A549 (cell line): ENCODE results near the gene BIK. TPM values are rescaled to one million over a fixed set of nuclear protein-coding genes. Genes with fewer than 3 reads are reported as not detected.

Experiments
- ATAC-seq, 2 experiments: fragments of 200-7000 bp in 1 of 2; fragments of >200 bp in 1 of 2; cut with Nextera tagmentation in 1 of 2; cut with Tn5 transposase in 1 of 2; 3 replicates each; pipeline versions ENCODE4 v1.8.0 to v1.9.1; 2018 to 2020; ENCODE audit warnings: mild to moderate bottlenecking in 1 of 2, moderate library complexity in 1 of 2
- CTCF ChIA-PET: fragments of 300-600 bp; sonication (Branson Sonifier 250); formaldehyde crosslinking; extraction: SDS; loops from one replicate; lab custom pipeline; 2021; ENCODE audit warnings: antibody characterized with exemption, inconsistent platforms; lab: Yijun Ruan, JAX
- POLR2A ChIA-PET: fragments of 350-600 bp; formaldehyde crosslinking; extraction: SDS; loops from one replicate; lab custom pipeline; 2021; ENCODE audit warnings: antibody characterized with exemption, inconsistent platforms; lab: Yijun Ruan, JAX
- DNase-seq, 2 experiments: peaks; one replicate each; pipeline versions ENCODE4 v3.0.0 to v3.0.0-alpha.2; 2011 to 2016; ENCODE audit warnings: low read depth in 1 of 2, low spot score in 1 of 2
- FAIRE-seq: peaks from 2 replicates; lab custom pipeline; 2011; peaks lifted over from hg19 to GRCh38; lab: Jason Lieb, UNC
- H3K27ac ChIP-seq, 2 experiments: fragments of >200 bp; sonication (Bioruptor Twin); formaldehyde crosslinking; 3 replicates each; pipeline ENCODE4 v1.5.1; 2016 to 2017
- H3K4me1 ChIP-seq: fragments of >200 bp; sonication (Bioruptor Twin); formaldehyde crosslinking; 3 replicates; pipeline ENCODE4 v1.6.1; 2016
- H3K4me2 ChIP-seq: fragments of >200 bp; sonication (Bioruptor Twin); formaldehyde crosslinking; 3 replicates; pipeline ENCODE4 v1.6.1; 2016
- H3K4me3 ChIP-seq: fragments of >200 bp; sonication (Bioruptor Twin); formaldehyde crosslinking; 3 replicates; pipeline ENCODE4 v1.5.1; 2016
- H3K9me3 ChIP-seq: fragments of >200 bp; sonication (Bioruptor Twin); formaldehyde crosslinking; 3 replicates; pipeline ENCODE4 v1.6.1; 2016
- CBX8 ChIP-seq: fragments of 200-600 bp; sonication (generic); IDR thresholded peaks from 2 replicates; pipeline ENCODE4 v1.6.1; 2016
- ELK1 ChIP-seq: fragments of 150-350 bp; IDR thresholded peaks from 2 replicates; pipeline ENCODE4 v1.6.1; 2014; ENCODE audit warnings: low read depth, mild to moderate bottlenecking, low read length
- EP300 ChIP-seq, 2 experiments: fragments of >200 bp; sonication (Bioruptor Twin); formaldehyde crosslinking; IDR thresholded peaks; 2 replicates in 1 of 2; 3 replicates in 1 of 2; pipeline ENCODE4 v1.6.1; 2016 to 2017
- ESRRA ChIP-seq: fragments of 150-350 bp; IDR thresholded peaks from 2 replicates; pipeline ENCODE4 v1.6.1; 2014; ENCODE audit warnings: mild to moderate bottlenecking, low read length, borderline replicate concordance
- FOSL2 ChIP-seq, 2 experiments: fragments of 450-650 bp in 1 of 2; fragments of >200 bp in 1 of 2; sonication (Bioruptor Twin) in 1 of 2; formaldehyde crosslinking; IDR thresholded peaks; 2 replicates each; pipeline versions ENCODE4 v1.5.0 to v1.6.1; 2016 to 2020; ENCODE audit warnings: mild to moderate bottlenecking in 1 of 2, moderate library complexity in 1 of 2
- FOXS1 ChIP-seq: fragments of 250-450 bp; sonication (Bioruptor Pico); IDR thresholded peaks from 2 replicates; pipeline ENCODE4 v1.5.0; 2020; ENCODE audit warnings: mild to moderate bottlenecking, moderate library complexity
- GATA3 ChIP-seq: IDR thresholded peaks from 2 replicates; pipeline ENCODE4 v1.6.1; 2012; ENCODE audit warnings: borderline replicate concordance
- HEYL ChIP-seq: fragments of 250-450 bp; sonication (Bioruptor Pico); IDR thresholded peaks from 2 replicates; pipeline ENCODE4 v1.8.0; 2021; ENCODE audit warnings: mild to moderate bottlenecking, moderate library complexity
- HOXB13 ChIP-seq: fragments of 250-450 bp; sonication (Bioruptor Pico); IDR thresholded peaks from 2 replicates; pipeline ENCODE4 v1.5.0; 2020; ENCODE audit warnings: low read depth, mild to moderate bottlenecking, moderate library complexity
- KDM1A ChIP-seq: fragments of 200-600 bp; sonication (generic); IDR thresholded peaks from 2 replicates; pipeline ENCODE4 v1.6.1; 2016; ENCODE audit warnings: low read depth, mild to moderate bottlenecking
- KDM5A ChIP-seq: fragments of 200-600 bp; sonication (generic); IDR thresholded peaks from 2 replicates; pipeline ENCODE4 v1.6.1; 2016; ENCODE audit warnings: antibody characterized with exemption, mild to moderate bottlenecking
- MAFK ChIP-seq: fragments of 450-650 bp; IDR thresholded peaks from 2 replicates; pipeline ENCODE4 v1.6.1; 2014; ENCODE audit not compliant: partially characterized antibody
- MAZ ChIP-seq: fragments of 150-350 bp; IDR thresholded peaks from 2 replicates; pipeline ENCODE4 v1.6.1; 2014; ENCODE audit warnings: antibody characterized with exemption, low read depth, low read length, borderline replicate concordance
- NPAS2 ChIP-seq: fragments of 250-450 bp; sonication (Bioruptor Pico); IDR thresholded peaks from 2 replicates; pipeline ENCODE4 v1.8.0; 2022; ENCODE audit warnings: mild to moderate bottlenecking, moderate library complexity, borderline replicate concordance
- NR3C1 ChIP-seq: fragments of >200 bp; sonication (Bioruptor Twin); formaldehyde crosslinking; IDR thresholded peaks from 3 replicates; pipeline ENCODE4 v1.6.1; 2017
- POLR2A ChIP-seq: IDR thresholded peaks from 2 replicates; pipeline ENCODE4 v1.6.1; 2012; ENCODE audit warnings: mild to moderate bottlenecking, low read length
- POLR2AphosphoS2 ChIP-seq: conservative IDR thresholded peaks from 2 replicates; pipeline ENCODE4 v1.6.1; 2012; ENCODE audit warnings: low read length, improper control_type of control experiment, inconsistent platforms
- RCOR1 ChIP-seq: fragments of 150-350 bp; IDR thresholded peaks from 2 replicates; pipeline ENCODE4 v1.6.1; 2014; ENCODE audit warnings: antibody characterized with exemption, low read length, low read depth
- REST ChIP-seq: fragments of 200-600 bp; sonication (generic); IDR thresholded peaks from 2 replicates; pipeline ENCODE4 v1.6.1; 2016; ENCODE audit warnings: antibody characterized with exemption, mild to moderate bottlenecking, moderate library complexity
- RNF2 ChIP-seq: fragments of 200-600 bp; sonication (generic); IDR thresholded peaks from 2 replicates; pipeline ENCODE4 v1.6.1; 2016; ENCODE audit warnings: low read depth, mild to moderate bottlenecking, antibody characterized with exemption, moderate library complexity, borderline replicate concordance
- SMC3 ChIP-seq: fragments of >200 bp; sonication (Bioruptor Twin); formaldehyde crosslinking; IDR thresholded peaks from 3 replicates; pipeline ENCODE4 v1.6.1; 2018; ENCODE audit warnings: inconsistent platforms
- ZC3H11A ChIP-seq: fragments of 450-650 bp; IDR thresholded peaks from 2 replicates; pipeline ENCODE4 v1.6.1; 2014; ENCODE audit warnings: antibody characterized with exemption, mild to moderate bottlenecking
- ZFP36 ChIP-seq: fragments of 450-650 bp; IDR thresholded peaks from 2 replicates; pipeline ENCODE4 v1.6.1; 2014; ENCODE audit warnings: borderline replicate concordance; ENCODE audit not compliant: partially characterized antibody
- ZSCAN20 ChIP-seq: fragments of 250-450 bp; sonication (Bioruptor Pico); IDR thresholded peaks from 2 replicates; pipeline ENCODE4 v1.8.0; 2022; ENCODE audit warnings: mild to moderate bottlenecking, moderate library complexity
- WGBS: methylation state at CpG from one replicate; pipeline ENCODE4 v1.1.6; 2017; ENCODE audit errors: missing lambda C conversion rate; 5-methylcytosine and 5-hydroxymethylcytosine counted together
- polyA plus RNA-seq, 4 experiments: library from polyadenylated mRNA; depleted of rRNA in 3 of 4; stranded (reverse); fragments of >200 nt; fragmentation: RNase III in 1 of 4; extraction: RNeasy Plus Mini Kit Qiagen cat#74134 plus additional on column Dnase treatment in 1 of 4; gene quantifications; 2 replicates in 3 of 4; 3 replicates in 1 of 4; pipeline ENCODE4 v1.2.3, GENCODE V29; 2011 to 2017
- TF ChIP-seq, protein P1 (sequence below): fragments of 250-450 bp; sonication (Bioruptor Pico); IDR thresholded peaks from 2 replicates; pipeline ENCODE4 v1.5.0; 2020; ENCODE audit warnings: low read depth, mild to moderate bottlenecking, moderate library complexity
- TF ChIP-seq, protein P2 (sequence below): fragments of >200 bp; sonication (Bioruptor Twin); formaldehyde crosslinking; IDR thresholded peaks from 3 replicates; pipeline ENCODE4 v1.5.1; 2016

BIK gene
- polyA plus RNA-seq, 2 of the 4 experiments (the other 2 are of a cell fraction) = 0.54 to 0.88 TPM

GRCh38 chr22:43118953-43119458 is 8.5 kb downstream of the BIK start (continued):
- no peak for TF ChIP-seq ELK1
- TF ChIP-seq SMC3 = no peak
- TF ChIP-seq ESRRA = no peak
- no peak for TF ChIP-seq HEYL (CRISPR knock-in tag)
- TF ChIP-seq NR3C1 = no peak

GRCh38 chr22:43126501-43127165 is 16.1 kb downstream of the BIK start:
- POLR2A ChIA-PET = no interaction called here
- H3K9me3 ChIP-seq = no peaks in the 10 kb centered on the region
- peak overlapping the region in 1 of 2 experiments; percentile 80; a peak in 3 of 6 replicates for H3K27ac ChIP-seq
- peak overlapping the region; percentile 66 for H3K4me2 ChIP-seq
- WGBS = 0% methylated on average over 1 of the region's 5 CpGs
- CTCF ChIA-PET = interaction anchor here (0.9 to 2.5 kb wide), 4 partner anchors 9 to 259 kb away, joined by 3 to 11 read pairs (median 5); no protein-coding TSS in a partner anchor
- TF ChIP-seq EP300 (IDR thresholded peaks at IDR 0.05) = no peak
- TF ChIP-seq RCOR1 = no peak
- TF ChIP-seq MAFK = no peak
- TF ChIP-seq POLR2A = no peak
- no peak for TF ChIP-seq FOSL2 (IDR thresholded peaks at IDR 0.05)
- no peak for TF ChIP-seq FOSL2 (CRISPR knock-in tag; IDR thresholded peaks at IDR 0.05)
- no peak for TF ChIP-seq REST
- TF ChIP-seq HOXB13 (CRISPR knock-in tag) = no peak
- no peak for TF ChIP-seq RNF2
- no peak for TF ChIP-seq ZFP36
- no peak for TF ChIP-seq CBX8
- TF ChIP-seq ZSCAN20 (CRISPR knock-in tag) = no peak
- DNase-seq (peak; percentile 56 to 85), ATAC-seq (peak; percentile 69 to 88; a peak in 4 of 6 replicates), FAIRE-seq (no peak)
- H3K4me1 ChIP-seq = peaks cover 22% of the 10 kb centered on the region
- no peak overlapping the region for H3K4me3 ChIP-seq

DNA sequence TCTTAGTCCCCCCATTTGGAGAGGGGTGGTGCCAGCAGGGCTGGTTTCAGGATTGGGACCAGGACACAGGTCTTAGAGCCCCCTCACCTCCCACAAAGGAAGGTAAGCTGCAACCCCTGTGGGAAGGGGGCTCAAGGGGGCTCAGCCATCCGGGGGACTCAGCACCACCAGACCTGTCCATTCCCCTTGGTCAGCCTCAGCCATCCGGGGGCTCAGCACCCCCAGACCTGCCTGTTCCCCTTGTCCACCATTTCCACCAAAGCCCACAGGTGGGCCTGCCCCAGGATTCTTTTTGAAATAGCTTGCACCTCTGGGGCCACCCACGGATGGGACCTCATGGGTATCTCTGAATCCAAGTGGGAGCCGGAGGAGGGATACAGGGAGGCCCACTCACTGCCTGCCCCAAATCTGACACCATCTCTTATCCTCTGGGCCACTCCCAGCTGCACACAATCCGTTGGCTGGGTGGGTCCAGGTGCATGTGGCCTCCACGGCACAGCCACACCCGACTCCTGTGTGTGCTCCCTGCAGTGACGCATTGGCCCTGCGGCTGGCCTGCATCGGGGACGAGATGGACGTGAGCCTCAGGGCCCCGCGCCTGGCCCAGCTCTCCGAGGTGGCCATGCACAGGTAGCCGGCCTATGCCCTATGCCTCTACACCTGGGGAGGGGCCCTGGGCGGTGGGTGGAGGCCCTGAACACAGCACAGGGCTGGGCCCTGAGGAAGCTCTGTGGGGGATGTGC is 16.8 kb downstream of the BIK start:
- CTCF ChIA-PET = interaction anchor here (0.6 to 2.5 kb wide), 5 partner anchors 8 to 260 kb away, joined by 3 to 11 read pairs (median 3); no protein-coding TSS in a partner anchor
- Histone ChIP-seq H3K4me2 (peak overlapping the region; percentile 66), H3K9me3 (no peaks in the 10 kb centered on the region), H3K4me3 (no peak overlapping the region), H3K27ac (peak overlapping the region in 1 of 2 experiments; percentile 80; a peak in 3 of 6 replicates)
- POLR2A ChIA-PET = interaction anchor here (0.6 to 0.9 kb wide), 2 partner anchors 24 to 1442 kb away, joined by 4 to 6 read pairs; partner anchors contain the start of gene TSPO
- FAIRE-seq = no peak
- no peak for DNase-seq
- ATAC-seq = peak; percentile 14 to 25; a peak in 3 of 6 replicates
- WGBS = 53% methylated on average over 3 of the region's 17 CpGs
- TF ChIP-seq FOXS1 (CRISPR knock-in tag) (no peak), ZC3H11A (no peak), KDM1A (no peak), GATA3 (no peak), POLR2AphosphoS2 (no peak), HEYL (CRISPR knock-in tag) (no peak), CBX8 (no peak), KDM5A (no peak), MAZ (no peak), NPAS2 (no peak)
- TF ChIP-seq, protein P1, sequence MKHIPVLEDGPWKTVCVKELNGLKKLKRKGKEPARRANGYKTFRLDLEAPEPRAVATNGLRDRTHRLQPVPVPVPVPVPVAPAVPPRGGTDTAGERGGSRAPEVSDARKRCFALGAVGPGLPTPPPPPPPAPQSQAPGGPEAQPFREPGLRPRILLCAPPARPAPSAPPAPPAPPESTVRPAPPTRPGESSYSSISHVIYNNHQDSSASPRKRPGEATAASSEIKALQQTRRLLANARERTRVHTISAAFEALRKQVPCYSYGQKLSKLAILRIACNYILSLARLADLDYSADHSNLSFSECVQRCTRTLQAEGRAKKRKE (CRISPR knock-in tag) = no peak
- TF ChIP-seq, protein P2, sequence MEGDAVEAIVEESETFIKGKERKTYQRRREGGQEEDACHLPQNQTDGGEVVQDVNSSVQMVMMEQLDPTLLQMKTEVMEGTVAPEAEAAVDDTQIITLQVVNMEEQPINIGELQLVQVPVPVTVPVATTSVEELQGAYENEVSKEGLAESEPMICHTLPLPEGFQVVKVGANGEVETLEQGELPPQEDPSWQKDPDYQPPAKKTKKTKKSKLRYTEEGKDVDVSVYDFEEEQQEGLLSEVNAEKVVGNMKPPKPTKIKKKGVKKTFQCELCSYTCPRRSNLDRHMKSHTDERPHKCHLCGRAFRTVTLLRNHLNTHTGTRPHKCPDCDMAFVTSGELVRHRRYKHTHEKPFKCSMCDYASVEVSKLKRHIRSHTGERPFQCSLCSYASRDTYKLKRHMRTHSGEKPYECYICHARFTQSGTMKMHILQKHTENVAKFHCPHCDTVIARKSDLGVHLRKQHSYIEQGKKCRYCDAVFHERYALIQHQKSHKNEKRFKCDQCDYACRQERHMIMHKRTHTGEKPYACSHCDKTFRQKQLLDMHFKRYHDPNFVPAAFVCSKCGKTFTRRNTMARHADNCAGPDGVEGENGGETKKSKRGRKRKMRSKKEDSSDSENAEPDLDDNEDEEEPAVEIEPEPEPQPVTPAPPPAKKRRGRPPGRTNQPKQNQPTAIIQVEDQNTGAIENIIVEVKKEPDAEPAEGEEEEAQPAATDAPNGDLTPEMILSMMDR = no peak
- TF ChIP-seq, all 56 proteins: peak for 0
- peaks cover 22% of the 10 kb centered on the region for H3K4me1 ChIP-seq
